Measurements from ENCODE around the gene SRGAP2B. TPM values are rescaled to one million over a fixed set of nuclear protein-coding genes. Genes with fewer than 3 reads are reported as not detected.
"Not testable (repeated sequence)": the region's sequence is repeated elsewhere in the genome, so short reads cannot be mapped to it uniquely, and the experiment has no call there.

SRGAP2B gene
- total RNA-seq, 1 experiment from 2014 or later = 23.5 TPM

GRCh38 chr1:145033523-145033922, 61.6 kb downstream of the SRGAP2B start:
- not testable (repeated sequence) for H3K4me2 ChIP-seq (ENCODE audit: insufficient read depth, insufficient read length, low read length); H3K9me3 Mint-ChIP-seq; H2BK120ac ChIP-seq (ENCODE audit: low read depth, low read length, poor library complexity, severe bottlenecking); H3K14ac ChIP-seq (ENCODE audit: insufficient read depth, low read length); H2BK20ac ChIP-seq (ENCODE audit: low read depth, low read length, poor library complexity, severe bottlenecking); H4K5ac ChIP-seq (ENCODE audit: insufficient read length, low read depth, low read length); H3K27me3 Mint-ChIP-seq (ENCODE audit: low read depth); DNase-seq; H3K4me1 ChIP-seq (ENCODE audit: insufficient read depth, low read length); H3K79me1 ChIP-seq (ENCODE audit: insufficient read depth, low read depth, low read length, poor library complexity, severe bottlenecking); H3K18ac ChIP-seq (ENCODE audit: insufficient read length, low read depth, low read length); H2BK5ac ChIP-seq (ENCODE audit: insufficient read length, low read length); H3K9me3 ChIP-seq (ENCODE audit: control insufficient read depth, low read depth, low read length); H3K27ac ChIP-seq (ENCODE audit: insufficient read length, low read depth, low read length); H3K4ac ChIP-seq (ENCODE audit: low read depth, low read length); H3K23me2 ChIP-seq (ENCODE audit: insufficient read length, low read depth, low read length, poor library complexity, severe bottlenecking); H3K36me3 Mint-ChIP-seq (ENCODE audit: insufficient read depth in 1 of 3, low read depth in 3 of 3); H3K4me1 Mint-ChIP-seq; H3K9ac ChIP-seq (ENCODE audit: extremely low read depth, insufficient read length, low read length); H4K91ac ChIP-seq (ENCODE audit: insufficient read length, low read depth, low read length); H3K4me3 Mint-ChIP-seq; H3K79me2 ChIP-seq (ENCODE audit: insufficient read depth, low read length); H3K27me3 ChIP-seq (ENCODE audit: insufficient read depth, low read length); H2BK12ac ChIP-seq (ENCODE audit: insufficient read length, low read depth, low read length); H3T11ph ChIP-seq (ENCODE audit: low read length); H3K23ac ChIP-seq (ENCODE audit: insufficient read length, low read depth, low read length); H2BK15ac ChIP-seq (ENCODE audit: low read depth, low read length); H2AK5ac ChIP-seq (ENCODE audit: insufficient read length, low read length); H4K8ac ChIP-seq (replicated peaks; ENCODE audit: insufficient read length, low read depth, low read length); H3K56ac ChIP-seq (ENCODE audit: insufficient read length, low read depth, low read length); H3K27ac Mint-ChIP-seq; H4K20me1 ChIP-seq (ENCODE audit: control insufficient read depth, insufficient read depth, insufficient read length); H2AFZ ChIP-seq (ENCODE audit: low read length)
- WGBS (ENCODE audit: extremely low coverage, insufficient read length, low lambda C conversion rate) = no CpG with 5 or more reads among the region's 2 CpGs

GRCh38 chr1:145027251-145027650, 67.9 kb downstream of the SRGAP2B start:
- not testable (repeated sequence) for H3K27ac ChIP-seq (ENCODE audit: insufficient read length, low read depth, low read length); H2BK12ac ChIP-seq (ENCODE audit: insufficient read length, low read depth, low read length); H3K56ac ChIP-seq (ENCODE audit: insufficient read length, low read depth, low read length); H3K9ac ChIP-seq (ENCODE audit: extremely low read depth, insufficient read length, low read length); H3K27me3 ChIP-seq (ENCODE audit: insufficient read depth, low read length); H3K18ac ChIP-seq (ENCODE audit: insufficient read length, low read depth, low read length); H3K79me1 ChIP-seq (ENCODE audit: insufficient read depth, low read depth, low read length, poor library complexity, severe bottlenecking); H2BK15ac ChIP-seq (ENCODE audit: low read depth, low read length); H4K91ac ChIP-seq (ENCODE audit: insufficient read length, low read depth, low read length); H3K4me2 ChIP-seq (ENCODE audit: insufficient read depth, insufficient read length, low read length); H3K14ac ChIP-seq (ENCODE audit: insufficient read depth, low read length); H3K4me1 Mint-ChIP-seq; H3K27ac Mint-ChIP-seq; H3K4ac ChIP-seq (ENCODE audit: low read depth, low read length); H3K4me3 Mint-ChIP-seq; DNase-seq; H3K9me3 Mint-ChIP-seq; H3K23ac ChIP-seq (ENCODE audit: insufficient read length, low read depth, low read length); H3K9me3 ChIP-seq (ENCODE audit: control insufficient read depth, low read depth, low read length); H4K8ac ChIP-seq (replicated peaks; ENCODE audit: insufficient read length, low read depth, low read length); H3K4me1 ChIP-seq (ENCODE audit: insufficient read depth, low read length); H3T11ph ChIP-seq (ENCODE audit: low read length); H3K79me2 ChIP-seq (ENCODE audit: insufficient read depth, low read length); H2BK5ac ChIP-seq (ENCODE audit: insufficient read length, low read length); H4K20me1 ChIP-seq (ENCODE audit: control insufficient read depth, insufficient read depth, insufficient read length); H2AK5ac ChIP-seq (ENCODE audit: insufficient read length, low read length); H3K23me2 ChIP-seq (ENCODE audit: insufficient read length, low read depth, low read length, poor library complexity, severe bottlenecking); H2BK20ac ChIP-seq (ENCODE audit: low read depth, low read length, poor library complexity, severe bottlenecking); H2BK120ac ChIP-seq (ENCODE audit: low read depth, low read length, poor library complexity, severe bottlenecking); H3K36me3 Mint-ChIP-seq (ENCODE audit: insufficient read depth in 1 of 3, low read depth in 3 of 3); H2AFZ ChIP-seq (ENCODE audit: low read length); H4K5ac ChIP-seq (ENCODE audit: insufficient read length, low read depth, low read length); H3K27me3 Mint-ChIP-seq (ENCODE audit: low read depth)
- no CpG with 5 or more reads among the region's 4 CpGs for whole genome bisulfite sequencing (ENCODE audit: extremely low coverage, insufficient read length, low lambda C conversion rate)

GRCh38 chr1:145025286-145025685, 69.8 kb downstream of the SRGAP2B start:
- H3K9me3 Mint-ChIP-seq; H3K4me1 ChIP-seq (ENCODE audit: insufficient read depth, low read length): not testable (repeated sequence)

More at GRCh38 chr1:145025286-145025685, 69.8 kb downstream of the SRGAP2B start:
- H3K4me2 ChIP-seq (ENCODE audit: insufficient read depth, insufficient read length, low read length); H3K9me3 ChIP-seq (ENCODE audit: control insufficient read depth, low read depth, low read length); H3K79me1 ChIP-seq (ENCODE audit: insufficient read depth, low read depth, low read length, poor library complexity, severe bottlenecking); H3K14ac ChIP-seq (ENCODE audit: insufficient read depth, low read length); H3K4ac ChIP-seq (ENCODE audit: low read depth, low read length); H3K18ac ChIP-seq (ENCODE audit: insufficient read length, low read depth, low read length); H3K4me3 Mint-ChIP-seq; H3T11ph ChIP-seq (ENCODE audit: low read length); DNase-seq; H3K23me2 ChIP-seq (ENCODE audit: insufficient read length, low read depth, low read length, poor library complexity, severe bottlenecking); H3K27ac ChIP-seq (ENCODE audit: insufficient read length, low read depth, low read length); H3K36me3 Mint-ChIP-seq (ENCODE audit: insufficient read depth in 1 of 3, low read depth in 3 of 3); H2AFZ ChIP-seq (ENCODE audit: low read length); H3K27me3 ChIP-seq (ENCODE audit: insufficient read depth, low read length); H3K27me3 Mint-ChIP-seq (ENCODE audit: low read depth); H4K91ac ChIP-seq (ENCODE audit: insufficient read length, low read depth, low read length); H3K56ac ChIP-seq (ENCODE audit: insufficient read length, low read depth, low read length); H2BK20ac ChIP-seq (ENCODE audit: low read depth, low read length, poor library complexity, severe bottlenecking); H2BK5ac ChIP-seq (ENCODE audit: insufficient read length, low read length); H3K23ac ChIP-seq (ENCODE audit: insufficient read length, low read depth, low read length); H3K9ac ChIP-seq (ENCODE audit: extremely low read depth, insufficient read length, low read length); H2BK12ac ChIP-seq (ENCODE audit: insufficient read length, low read depth, low read length); H3K79me2 ChIP-seq (ENCODE audit: insufficient read depth, low read length); H2BK120ac ChIP-seq (ENCODE audit: low read depth, low read length, poor library complexity, severe bottlenecking); H4K20me1 ChIP-seq (ENCODE audit: control insufficient read depth, insufficient read depth, insufficient read length); H2BK15ac ChIP-seq (ENCODE audit: low read depth, low read length); H3K4me1 Mint-ChIP-seq; H4K5ac ChIP-seq (ENCODE audit: insufficient read length, low read depth, low read length); H3K27ac Mint-ChIP-seq; H2AK5ac ChIP-seq (ENCODE audit: insufficient read length, low read length); H4K8ac ChIP-seq (replicated peaks; ENCODE audit: insufficient read length, low read depth, low read length): not testable (repeated sequence)

All from H9 (cell line).